ENCODE results near the gene SLC12A5.

SLC12A5 gene

DNA sequence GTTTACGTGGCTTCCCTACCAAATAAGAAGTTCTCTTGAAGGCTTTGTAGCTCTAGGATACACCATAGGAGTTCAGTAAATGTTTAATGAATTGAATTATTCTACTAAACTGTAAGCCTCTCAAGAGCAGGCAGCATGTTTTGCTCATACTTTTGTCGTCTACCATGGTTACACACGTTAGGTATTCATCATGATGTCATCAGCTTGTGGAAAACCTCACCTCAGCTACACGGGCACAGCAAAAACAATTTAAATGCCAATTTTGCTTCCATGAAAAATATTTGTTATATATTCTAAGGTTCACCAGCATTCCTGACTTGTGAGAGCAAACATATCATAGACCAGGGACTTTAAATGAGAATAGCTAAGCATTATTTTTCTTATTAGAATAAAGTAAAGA lies 44.0 kb downstream of the SLC12A5 start:
- H3K23ac ChIP-seq (ENCODE audit: low read length) = no peak overlapping the region
- no peak overlapping the region for H4K5ac ChIP-seq (ENCODE audit: low read length)
- H3K9ac ChIP-seq (ENCODE audit: low read length) = no peak overlapping the region
- peaks cover 6% of the 10 kb centered on the region for H3K79me1 ChIP-seq (ENCODE audit: low read length)
- H3K4ac ChIP-seq (ENCODE audit: low read depth, low read length) = no peak overlapping the region
- H2AK5ac ChIP-seq (ENCODE audit: low read length) = no peak overlapping the region
- no peak overlapping the region for H3K4me3 ChIP-seq (ENCODE audit: low read length)
- H2BK15ac ChIP-seq (replicated peaks; ENCODE audit: low read depth) = no peak overlapping the region
- no peak overlapping the region for H2BK5ac ChIP-seq (ENCODE audit: low read length)
- H3K36me3 ChIP-seq (ENCODE audit: control insufficient read depth, insufficient read depth, low read length) = peaks cover 1% of the 10 kb centered on the region
- no peak overlapping the region for H3K18ac ChIP-seq (ENCODE audit: low read length)
- no peaks in the 10 kb centered on the region for H3K4me1 ChIP-seq (ENCODE audit: control insufficient read depth, low read depth, low read length)
- no peak overlapping the region for H2BK120ac ChIP-seq (ENCODE audit: low read depth, low read length)
- no CpG with 5 or more reads among the region's 4 CpGs for WGBS (ENCODE audit: extremely low coverage, insufficient coverage, low lambda C conversion rate)
- H4K8ac ChIP-seq (ENCODE audit: low read depth, low read length) = no peak overlapping the region
- H3K27ac ChIP-seq (ENCODE audit: low read depth, low read length) = no peak overlapping the region
- H3K79me2 ChIP-seq (ENCODE audit: control insufficient read depth, insufficient read depth, low read length) = peaks cover 1% of the 10 kb centered on the region
- no peak overlapping the region for H3K4me2 ChIP-seq (ENCODE audit: low read length)
- H3K27me3 ChIP-seq (ENCODE audit: insufficient read depth, low read length, poor library complexity) = no peaks in the 10 kb centered on the region
- no peak for DNase-seq
- H3K56ac ChIP-seq (ENCODE audit: low read length) = no peak overlapping the region

DNA sequence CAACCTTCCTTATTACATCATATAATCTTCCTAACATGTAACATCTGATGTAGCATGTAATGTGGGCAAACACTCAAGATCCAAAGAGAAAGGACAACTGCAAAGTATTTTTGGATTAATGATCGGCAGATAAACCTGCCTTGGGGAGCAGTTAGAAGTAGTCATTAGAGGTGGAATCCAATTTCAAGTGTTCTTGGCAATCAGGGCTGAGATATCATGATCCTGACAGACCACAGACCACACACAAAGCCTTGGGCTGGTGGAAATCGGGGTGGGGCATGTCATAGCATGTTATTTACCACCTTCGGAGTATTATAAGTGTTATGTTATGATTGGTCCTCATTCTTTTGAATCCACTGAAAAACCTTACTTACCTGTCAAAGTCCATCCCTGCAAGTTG lies 44.4 kb downstream of the SLC12A5 start:
- no peak overlapping the region for H3K27ac ChIP-seq (ENCODE audit: low read depth, low read length)
- no peak for DNase-seq
- no peak overlapping the region for H3K4me2 ChIP-seq (ENCODE audit: low read length)
- no peak overlapping the region for H3K4me3 ChIP-seq (ENCODE audit: low read length)
- peaks cover 3% of the 10 kb centered on the region for H3K36me3 ChIP-seq (ENCODE audit: control insufficient read depth, insufficient read depth, low read length)
- no CpG with 5 or more reads among the region's 3 CpGs for WGBS (ENCODE audit: extremely low coverage, insufficient coverage, low lambda C conversion rate)
- no peak overlapping the region for H2AK5ac ChIP-seq (ENCODE audit: low read length)
- H2BK120ac ChIP-seq (ENCODE audit: low read depth, low read length) = no peak overlapping the region
- H3K27me3 ChIP-seq (ENCODE audit: insufficient read depth, low read length, poor library complexity) = no peaks in the 10 kb centered on the region
- H3K18ac ChIP-seq (ENCODE audit: low read length) = no peak overlapping the region
- H2BK5ac ChIP-seq (ENCODE audit: low read length) = no peak overlapping the region
- H3K79me2 ChIP-seq (ENCODE audit: control insufficient read depth, insufficient read depth, low read length) = peaks cover 4% of the 10 kb centered on the region
- H3K4me1 ChIP-seq (ENCODE audit: control insufficient read depth, low read depth, low read length) = no peaks in the 10 kb centered on the region
- peaks cover 8% of the 10 kb centered on the region for H3K79me1 ChIP-seq (ENCODE audit: low read length)
- H3K9ac ChIP-seq (ENCODE audit: low read length) = no peak overlapping the region
- no peak overlapping the region for H3K23ac ChIP-seq (ENCODE audit: low read length)
- H3K56ac ChIP-seq (ENCODE audit: low read length) = no peak overlapping the region
- H4K5ac ChIP-seq (ENCODE audit: low read length) = no peak overlapping the region
- no peak overlapping the region for H4K8ac ChIP-seq (ENCODE audit: low read depth, low read length)
- no peak overlapping the region for H2BK15ac ChIP-seq (replicated peaks; ENCODE audit: low read depth)
- H3K4ac ChIP-seq (ENCODE audit: low read depth, low read length) = no peak overlapping the region

DNA sequence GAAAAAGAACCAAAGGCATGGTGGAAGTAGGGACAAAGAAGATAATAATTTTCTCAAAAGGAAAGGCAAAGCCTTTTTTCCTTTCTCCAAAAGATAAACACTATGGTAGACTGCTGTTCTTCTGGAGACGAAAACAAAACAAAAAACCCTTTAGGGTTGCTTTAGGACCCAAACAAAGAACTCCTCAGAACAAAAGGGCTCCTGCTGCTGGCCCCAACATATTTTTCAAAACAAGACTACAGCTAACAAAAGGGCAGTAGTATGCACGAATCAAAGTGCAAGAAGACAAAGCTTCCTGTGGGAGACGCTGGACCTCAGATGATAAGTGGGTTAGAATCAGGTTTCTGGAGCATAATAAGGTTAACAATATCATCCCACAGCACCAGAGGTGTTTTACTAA lies 45.0 kb downstream of the SLC12A5 start:
- DNase-seq = no peak
- WGBS (ENCODE audit: extremely low coverage, insufficient coverage, low lambda C conversion rate) = no CpG with 5 or more reads among the region's 3 CpGs

DNA sequence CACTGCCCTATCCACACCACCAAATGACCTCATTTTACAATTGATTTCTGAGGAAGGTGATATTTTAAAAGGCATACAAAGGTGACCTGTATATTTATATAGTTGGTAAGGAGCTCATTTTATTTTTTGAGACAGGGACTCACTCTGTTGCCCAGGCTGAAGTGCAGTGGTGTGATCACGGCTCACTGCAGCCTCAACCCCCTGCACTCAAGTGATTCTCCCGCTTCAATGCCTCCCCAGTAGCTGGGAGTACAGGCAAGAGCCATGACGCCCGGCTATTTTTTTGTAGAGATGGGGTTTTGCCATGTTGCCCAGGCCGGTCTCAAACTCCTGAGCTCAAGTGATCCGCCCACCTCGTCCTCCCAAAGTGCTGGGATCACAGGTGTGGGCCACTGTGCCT lies 47.8 kb downstream of the SLC12A5 start:
- no CpG with 5 or more reads among the region's 7 CpGs for WGBS (ENCODE audit: extremely low coverage, insufficient coverage, low lambda C conversion rate)
- H4K8ac ChIP-seq (ENCODE audit: low read depth, low read length) = no peak overlapping the region
- no peak overlapping the region for H3K23ac ChIP-seq (ENCODE audit: low read length)
- no peak for DNase-seq
- H3K4me1 ChIP-seq (ENCODE audit: control insufficient read depth, low read depth, low read length) = no peaks in the 10 kb centered on the region
- no peaks in the 10 kb centered on the region for H3K27me3 ChIP-seq (ENCODE audit: insufficient read depth, low read length, poor library complexity)
- H3K4ac ChIP-seq (ENCODE audit: low read depth, low read length) = no peak overlapping the region
- no peak overlapping the region for H3K4me3 ChIP-seq (ENCODE audit: low read length)
- peaks cover 6% of the 10 kb centered on the region for H3K79me2 ChIP-seq (ENCODE audit: control insufficient read depth, insufficient read depth, low read length)
- no peak overlapping the region for H3K56ac ChIP-seq (ENCODE audit: low read length)
- H3K27ac ChIP-seq (ENCODE audit: low read depth, low read length) = no peak overlapping the region
- no peak overlapping the region for H2AK5ac ChIP-seq (ENCODE audit: low read length)
- H3K79me1 ChIP-seq (ENCODE audit: low read length) = peaks cover 7% of the 10 kb centered on the region
- H4K5ac ChIP-seq (ENCODE audit: low read length) = no peak overlapping the region
- no peak overlapping the region for H2BK5ac ChIP-seq (ENCODE audit: low read length)
- H2BK120ac ChIP-seq (ENCODE audit: low read depth, low read length) = no peak overlapping the region
- peaks cover 3% of the 10 kb centered on the region for H3K36me3 ChIP-seq (ENCODE audit: control insufficient read depth, insufficient read depth, low read length)
- no peak overlapping the region for H2BK15ac ChIP-seq (replicated peaks; ENCODE audit: low read depth)
- no peak overlapping the region for H3K4me2 ChIP-seq (ENCODE audit: low read length)
- no peak overlapping the region for H3K9ac ChIP-seq (ENCODE audit: low read length)
- H3K18ac ChIP-seq (ENCODE audit: low read length) = no peak overlapping the region

More for the DNA sequence above, 45.0 kb downstream of the SLC12A5 start:
- Histone ChIP-seq H3K79me2 (ENCODE audit: control insufficient read depth, insufficient read depth, low read length) (peaks cover 6% of the 10 kb centered on the region), H3K9ac (ENCODE audit: low read length) (no peak overlapping the region), H2AK5ac (ENCODE audit: low read length) (no peak overlapping the region), H3K4me1 (ENCODE audit: control insufficient read depth, low read depth, low read length) (no peaks in the 10 kb centered on the region), H3K4me3 (ENCODE audit: low read length) (no peak overlapping the region), H3K18ac (ENCODE audit: low read length) (no peak overlapping the region), H4K5ac (ENCODE audit: low read length) (no peak overlapping the region), H3K27ac (ENCODE audit: low read depth, low read length) (no peak overlapping the region), H2BK5ac (ENCODE audit: low read length) (no peak overlapping the region), H2BK15ac (replicated peaks; ENCODE audit: low read depth) (no peak overlapping the region), H3K27me3 (ENCODE audit: insufficient read depth, low read length, poor library complexity) (no peaks in the 10 kb centered on the region), H3K79me1 (ENCODE audit: low read length) (peaks cover 8% of the 10 kb centered on the region), H3K4ac (ENCODE audit: low read depth, low read length) (no peak overlapping the region), H3K56ac (ENCODE audit: low read length) (no peak overlapping the region), H4K8ac (ENCODE audit: low read depth, low read length) (no peak overlapping the region), H2BK120ac (ENCODE audit: low read depth, low read length) (no peak overlapping the region), H3K36me3 (ENCODE audit: control insufficient read depth, insufficient read depth, low read length) (peaks cover 3% of the 10 kb centered on the region), H3K23ac (ENCODE audit: low read length) (no peak overlapping the region), H3K4me2 (ENCODE audit: low read length) (no peak overlapping the region)

DNA sequence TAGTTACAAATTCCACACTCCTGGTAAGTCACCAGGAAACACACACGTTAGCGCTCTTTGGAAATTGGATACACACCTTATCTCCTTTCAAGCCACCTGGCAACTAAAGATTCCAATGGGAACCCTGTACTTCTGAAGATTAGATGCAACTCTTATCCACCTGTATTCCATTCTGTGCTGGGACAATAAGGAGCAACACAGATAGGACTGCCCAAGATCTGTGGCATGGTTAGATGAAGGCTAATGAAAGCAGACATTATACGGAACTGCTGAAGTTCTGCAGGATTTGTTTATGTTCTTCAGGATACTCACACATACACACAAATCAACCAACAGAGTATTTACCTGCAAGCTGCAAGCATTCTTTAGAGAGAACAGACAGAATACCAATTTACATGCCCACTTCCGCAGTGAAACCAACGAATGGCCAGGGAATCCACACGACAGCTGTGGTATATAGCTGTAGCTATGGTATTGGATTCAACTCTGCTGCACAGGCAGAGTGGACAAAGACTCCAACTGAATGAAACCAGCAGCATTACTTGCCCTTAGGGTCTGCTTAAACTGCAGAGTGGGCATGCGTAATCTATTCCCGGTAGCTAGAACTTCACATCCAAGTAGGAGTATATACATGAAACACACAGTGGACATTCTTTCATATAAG lies 48.8 kb downstream of the SLC12A5 start:
- no peak for DNase-seq
- Histone ChIP-seq H4K8ac (ENCODE audit: low read depth, low read length) (no peak overlapping the region), H3K79me2 (ENCODE audit: control insufficient read depth, insufficient read depth, low read length) (peaks cover 10% of the 10 kb centered on the region), H3K4me1 (ENCODE audit: control insufficient read depth, low read depth, low read length) (no peaks in the 10 kb centered on the region), H3K4ac (ENCODE audit: low read depth, low read length) (no peak overlapping the region), H3K9ac (ENCODE audit: low read length) (no peak overlapping the region), H3K18ac (ENCODE audit: low read length) (no peak overlapping the region), H3K23ac (ENCODE audit: low read length) (no peak overlapping the region), H3K36me3 (ENCODE audit: control insufficient read depth, insufficient read depth, low read length) (peaks cover 3% of the 10 kb centered on the region), H2BK120ac (ENCODE audit: low read depth, low read length) (no peak overlapping the region), H2BK15ac (replicated peaks; ENCODE audit: low read depth) (no peak overlapping the region), H3K4me3 (ENCODE audit: low read length) (no peak overlapping the region), H2BK5ac (ENCODE audit: low read length) (no peak overlapping the region), H3K79me1 (ENCODE audit: low read length) (peaks cover 7% of the 10 kb centered on the region), H3K56ac (ENCODE audit: low read length) (no peak overlapping the region), H3K27me3 (ENCODE audit: insufficient read depth, low read length, poor library complexity) (no peaks in the 10 kb centered on the region), H3K27ac (ENCODE audit: low read depth, low read length) (no peak overlapping the region), H4K5ac (ENCODE audit: low read length) (no peak overlapping the region), H2AK5ac (ENCODE audit: low read length) (no peak overlapping the region), H3K4me2 (ENCODE audit: low read length) (no peak overlapping the region)
- WGBS (ENCODE audit: extremely low coverage, insufficient coverage, low lambda C conversion rate) = no CpG with 5 or more reads among the region's 8 CpGs

DNA sequence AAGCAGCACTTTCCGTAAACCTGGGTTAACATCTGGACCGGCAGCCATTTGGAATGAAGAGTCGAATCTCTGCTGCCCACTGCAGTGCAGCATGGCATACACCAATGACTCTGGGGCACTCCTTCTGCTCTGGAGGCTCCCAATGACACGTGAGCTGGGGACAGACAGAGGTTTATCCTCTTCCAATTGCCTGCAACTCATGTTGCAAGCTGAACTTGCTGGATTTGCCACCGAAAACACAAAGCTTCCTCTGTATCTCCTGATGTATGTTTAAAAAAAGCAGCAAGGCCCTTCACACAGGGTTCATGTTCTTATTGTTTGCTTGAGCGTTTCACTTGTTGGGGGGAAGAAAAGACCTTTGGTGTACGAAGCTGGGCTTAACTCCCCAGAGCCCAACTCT lies 49.9 kb downstream of the SLC12A5 start:
- no CpG with 5 or more reads among the region's 7 CpGs for WGBS (ENCODE audit: extremely low coverage, insufficient coverage, low lambda C conversion rate)
- H3K4me1 ChIP-seq (ENCODE audit: control insufficient read depth, low read depth, low read length) = no peaks in the 10 kb centered on the region
- H3K23ac ChIP-seq (ENCODE audit: low read length) = no peak overlapping the region
- H3K27me3 ChIP-seq (ENCODE audit: insufficient read depth, low read length, poor library complexity) = no peaks in the 10 kb centered on the region
- H2BK120ac ChIP-seq (ENCODE audit: low read depth, low read length) = no peak overlapping the region
- H2BK5ac ChIP-seq (ENCODE audit: low read length) = no peak overlapping the region
- H3K18ac ChIP-seq (ENCODE audit: low read length) = no peak overlapping the region
- H4K5ac ChIP-seq (ENCODE audit: low read length) = no peak overlapping the region
- H3K56ac ChIP-seq (ENCODE audit: low read length) = no peak overlapping the region
- H3K4ac ChIP-seq (ENCODE audit: low read depth, low read length) = no peak overlapping the region
- H3K4me3 ChIP-seq (ENCODE audit: low read length) = no peak overlapping the region
- H3K79me1 ChIP-seq (ENCODE audit: low read length) = peaks cover 10% of the 10 kb centered on the region
- peaks cover 3% of the 10 kb centered on the region for H3K36me3 ChIP-seq (ENCODE audit: control insufficient read depth, insufficient read depth, low read length)
- H3K79me2 ChIP-seq (ENCODE audit: control insufficient read depth, insufficient read depth, low read length) = peaks cover 18% of the 10 kb centered on the region
- no peak overlapping the region for H3K9ac ChIP-seq (ENCODE audit: low read length)
- DNase-seq = no peak
- H4K8ac ChIP-seq (ENCODE audit: low read depth, low read length) = no peak overlapping the region
- no peak overlapping the region for H3K4me2 ChIP-seq (ENCODE audit: low read length)
- H2BK15ac ChIP-seq (replicated peaks; ENCODE audit: low read depth) = no peak overlapping the region
- H3K27ac ChIP-seq (ENCODE audit: low read depth, low read length) = no peak overlapping the region
- no peak overlapping the region for H2AK5ac ChIP-seq (ENCODE audit: low read length)

Data from mesendoderm (in vitro differentiated cells).